ENCODE results near the gene ISG15.
"Not testable (repeated sequence)": the region's sequence is repeated elsewhere in the genome, so short reads cannot be mapped to it uniquely, and the experiment has no call there.

GRCh38 chr1:1012736-1013104, 577 bp upstream of the ISG15 start:
- not testable (repeated sequence) for TF ChIP-seq FOXP2 (optimal IDR thresholded peaks at IDR 0.05; ENCODE audit: control extremely low read depth, extremely low read length, insufficient read depth); EZH2 (IDR thresholded peaks at IDR 0.05)
